ENCODE results near the gene KRT6A. TPM values are rescaled to one million over a fixed set of nuclear protein-coding genes. Genes with fewer than 3 reads are reported as not detected.
A peak's percentile ranks its signal among the peaks of the same experiment; 100 is the strongest.
"Not testable (repeated sequence)": the region's sequence is repeated elsewhere in the genome, so short reads cannot be mapped to it uniquely, and the experiment has no call there.

Gene KRT6A
- total RNA-seq, 1 experiment from 2014 or later: not detected

- DNase-seq (ENCODE audit: low read depth): no peak
These were observed 28.2 kb downstream of the KRT6A start for GRCh38 chr12:52464897-52465296.

- DNase-seq (ENCODE audit: low read depth): no peak
These were observed 31.4 kb downstream of the KRT6A start for GRCh38 chr12:52461693-52462092.

GRCh38 chr12:52458861-52459260, 34.2 kb downstream of the KRT6A start:
- no peak for DNase-seq (ENCODE audit: low read depth)

- DNase-seq (ENCODE audit: low read depth): no peak
These were observed 37.2 kb downstream of the KRT6A start for GRCh38 chr12:52455821-52456220.

- DNase-seq (ENCODE audit: low read depth): peak; percentile 22
These were observed 38.5 kb downstream of the KRT6A start for GRCh38 chr12:52454411-52455201.

- no peak for DNase-seq (ENCODE audit: low read depth)
These were observed 41.0 kb downstream of the KRT6A start, which contains the start of gene KRT6B for GRCh38 chr12:52452101-52452500. Gene KRT6B (minus strand): TSS chr12:52452146. CDS start chr12:52452078, 68 bp downstream.

- no peak for DNase-seq (ENCODE audit: low read depth)
These were observed 44.8 kb downstream of the KRT6A start for GRCh38 chr12:52448228-52448627.

- not testable (repeated sequence) for DNase-seq (ENCODE audit: low read depth)
These were observed 45.9 kb downstream of the KRT6A start for GRCh38 chr12:52447196-52447595.

GRCh38 chr12:52446367-52447045, 46.6 kb downstream of the KRT6A start:
- DNase-seq (ENCODE audit: low read depth): no peak

GRCh38 chr12:52445876-52446275, 47.2 kb downstream of the KRT6A start:
- DNase-seq (ENCODE audit: low read depth): no peak

- no peak for DNase-seq (ENCODE audit: low read depth)
These were observed 48.1 kb downstream of the KRT6A start for GRCh38 chr12:52444647-52445595.

GRCh38 chr12:52443966-52444365, 49.1 kb downstream of the KRT6A start:
- DNase-seq (ENCODE audit: low read depth): no peak

- peak; percentile 98 for DNase-seq (ENCODE audit: low read depth)
These were observed 50.4 kb downstream of the KRT6A start for GRCh38 chr12:52442600-52443061.

GRCh38 chr12:52441320-52441911, 51.6 kb downstream of the KRT6A start:
- DNase-seq (ENCODE audit: low read depth): peak; percentile 44

- peak; percentile 79 for DNase-seq (ENCODE audit: low read depth)
These were observed 52.2 kb downstream of the KRT6A start for GRCh38 chr12:52440821-52441319.

- no peak for DNase-seq (ENCODE audit: low read depth)
These were observed 53.2 kb downstream of the KRT6A start for GRCh38 chr12:52439845-52440244.

- DNase-seq (ENCODE audit: low read depth): no peak
These were observed 53.6 kb downstream of the KRT6A start for GRCh38 chr12:52439420-52439819.

- no peak for DNase-seq (ENCODE audit: low read depth)
These were observed 54.5 kb downstream of the KRT6A start for GRCh38 chr12:52438305-52439301.

GRCh38 chr12:52437508-52437907, 55.5 kb downstream of the KRT6A start:
- no peak for DNase-seq (ENCODE audit: low read depth)

Measured in Daoy (cell line).